HCT116 (cell line): ENCODE measurements around the gene ESRP2. TPM values are rescaled to one million over a fixed set of nuclear protein-coding genes. Genes with fewer than 3 reads are reported as not detected.
A peak's percentile ranks its signal among the peaks of the same experiment; 100 is the strongest.

ENCODE experiments used
- ATAC-seq: fragments of 200-7000 bp; cut with Tn5 transposase; 2 replicates; pipeline ENCODE4 v1.9.1; 2020; ENCODE audit warnings: mild to moderate bottlenecking, moderate library complexity
- BruUV-seq: library from RNA; stranded (reverse); fragments of 400-500 nt; replicated peaks from 2 replicates; lab custom pipeline; 2021; lab: Mats Ljungman, UMichigan
- CTCF ChIA-PET: fragments of 300-600 bp; sonication (Branson Sonifier 250); formaldehyde crosslinking; loops from one replicate; lab custom pipeline; 2021; ENCODE audit warnings: antibody characterized with exemption; lab: Charles Lee
- POLR2A ChIA-PET: fragments of 300-600, 350-600 bp; sonication (Branson Sonifier 250); formaldehyde crosslinking; loops from one replicate; lab custom pipeline; 2021; ENCODE audit warnings: antibody characterized with exemption; lab: Charles Lee
- RAD21 ChIA-PET, 2 experiments: fragments of 300-600 bp; sonication (Branson Sonifier 250); formaldehyde crosslinking; loops; one replicate each; lab custom pipeline; 2023; ENCODE audit warnings: low total read pairs in 2 of 2; ENCODE audit not compliant: uncharacterized antibody in 2 of 2, unreplicated experiment in 2 of 2, low non-redundant PET in 1 of 2; lab: Charles Lee
- DNase-seq: peaks from one replicate; pipeline ENCODE4 v3.0.0-alpha.2; 2010; ENCODE audit warnings: low read depth, low spot score
- H2AFZ ChIP-seq: fragments of 200-600 bp; shearing (Covaris generic), sonication (generic); 2 replicates; pipeline ENCODE4 v1.6.1; 2017; ENCODE audit warnings: low read depth, mixed run types, mixed read lengths, antibody characterized with exemption, low read length; ENCODE audit not compliant: poor library complexity, severe bottlenecking
- H3K27ac ChIP-seq: 2 replicates; pipeline ENCODE4 v1.5.1; 2012; ENCODE audit warnings: low read depth, low read length
- H3K27me3 ChIP-seq: fragments of 200-600 bp; sonication (generic); 2 replicates; pipeline ENCODE4 v1.6.1; 2016; ENCODE audit warnings: mixed run types, low read length, mixed read lengths; ENCODE audit not compliant: insufficient read depth
- H3K36me3 ChIP-seq, 2 experiments: fragments of 200-500 bp in 1 of 2; fragments of 200-600 bp in 1 of 2; sonication (Bioruptor generic) in 1 of 2; sonication (generic) in 1 of 2; 2 replicates each; pipeline versions ENCODE4 v1.5.1 to v1.6.1; 2014 to 2016; ENCODE audit warnings: low read length in 2 of 2, inconsistent platforms in 1 of 2, mixed read lengths in 1 of 2, mixed run types in 1 of 2; ENCODE audit not compliant: insufficient read depth in 2 of 2, control insufficient read depth in 1 of 2
- H3K4me1 ChIP-seq, 2 experiments: fragments of 200-600 bp in 1 of 2; sonication (generic) in 1 of 2; 2 replicates each; pipeline versions ENCODE4 v1.5.1 to v1.6.1; 2012 to 2017; ENCODE audit warnings: low read length in 2 of 2, inconsistent platforms in 1 of 2, mild to moderate bottlenecking in 1 of 2, mixed read lengths in 1 of 2, mixed run types in 1 of 2, moderate library complexity in 1 of 2; ENCODE audit not compliant: insufficient read depth in 2 of 2, control insufficient read depth in 1 of 2
- H3K4me2 ChIP-seq: fragments of 200-600 bp; sonication (generic); 2 replicates; pipeline ENCODE4 v1.6.1; 2017; ENCODE audit warnings: mixed run types, low read length, mixed read lengths
- H3K4me3 ChIP-seq, 2 experiments: fragments of 200-600 bp in 1 of 2; sonication (generic) in 1 of 2; replicated peaks in 1 of 2; 2 replicates each; pipeline ENCODE4 v1.5.1; 2011 to 2016; ENCODE audit warnings: low read length in 2 of 2, control low read depth in 1 of 2, low read depth in 1 of 2, mild to moderate bottlenecking in 1 of 2, mixed read lengths in 1 of 2, mixed run types in 1 of 2
- H3K79me2 ChIP-seq: fragments of 200-600 bp; sonication (generic); 2 replicates; pipeline ENCODE4 v1.6.1; 2017; ENCODE audit warnings: mild to moderate bottlenecking, mixed run types, low read length, moderate library complexity, mixed read lengths; ENCODE audit not compliant: insufficient read depth
- H3K9ac ChIP-seq: fragments of 200-600 bp; sonication (generic); 2 replicates; pipeline ENCODE4 v1.6.1; 2016; ENCODE audit warnings: low read length, mixed read lengths
- H3K9me2 ChIP-seq: fragments of 200-600 bp; sonication (generic), shearing (Covaris generic); 2 replicates; pipeline ENCODE4 v1.6.1; 2017; ENCODE audit warnings: mixed run types, mild to moderate bottlenecking, moderate library complexity; ENCODE audit not compliant: insufficient read depth
- H3K9me3 ChIP-seq, 2 experiments: fragments of 200-500 bp in 1 of 2; fragments of 200-600 bp in 1 of 2; sonication (Bioruptor generic) in 1 of 2; sonication (generic) in 1 of 2; 2 replicates each; pipeline ENCODE4 v1.6.1; 2014 to 2017; ENCODE audit warnings: low read length in 2 of 2, mixed read lengths in 2 of 2, inconsistent platforms in 1 of 2, low read depth in 1 of 2, mild to moderate bottlenecking in 1 of 2, mixed run types in 1 of 2, moderate library complexity in 1 of 2; ENCODE audit not compliant: control insufficient read depth in 1 of 2, insufficient read depth in 1 of 2
- H4K20me1 ChIP-seq: fragments of 200-600 bp; sonication (generic), shearing (Covaris generic); 2 replicates; pipeline ENCODE4 v1.6.1; 2017; ENCODE audit warnings: mixed run types, mild to moderate bottlenecking, moderate library complexity; ENCODE audit not compliant: insufficient read depth
- CBX3 ChIP-seq: IDR thresholded peaks from 2 replicates; pipeline ENCODE4 v1.6.1; 2012; ENCODE audit warnings: low read depth
- CTCF ChIP-seq, 3 experiments: fragments of 200-600 bp in 1 of 3; sonication (generic) in 1 of 3; IDR thresholded peaks in 2 of 3; conservative IDR thresholded peaks in 1 of 3; 2 replicates each; pipeline ENCODE4 v1.5.1; 2012 to 2017; ENCODE audit warnings: low read depth in 2 of 3, low read length in 2 of 3, antibody characterized with exemption in 1 of 3, borderline replicate concordance in 1 of 3, control low read depth in 1 of 3, mild to moderate bottlenecking in 1 of 3, mixed read lengths in 1 of 3, mixed run types in 1 of 3, moderate library complexity in 1 of 3; ENCODE audit not compliant: insufficient read depth in 1 of 3
- EZH2phosphoT487 ChIP-seq: fragments of 200-600 bp; IDR thresholded peaks from 2 replicates; pipeline ENCODE4 v1.6.1; 2018; ENCODE audit warnings: antibody characterized with exemption, borderline replicate concordance
- FOSL1 ChIP-seq: IDR thresholded peaks from 2 replicates; pipeline ENCODE4 v1.6.1; 2012; ENCODE audit warnings: low read depth
- POLR2A ChIP-seq: IDR thresholded peaks from 2 replicates; pipeline ENCODE4 v1.7.0; 2011; ENCODE audit warnings: borderline replicate concordance; ENCODE audit not compliant: insufficient read depth, insufficient read length; ENCODE audit errors: extremely low read depth
- POLR2AphosphoS5 ChIP-seq: IDR thresholded peaks from 2 replicates; pipeline ENCODE4 v1.6.1; 2011; ENCODE audit warnings: mild to moderate bottlenecking, low read depth, low read length, moderate library complexity
- RAD21 ChIP-seq: IDR thresholded peaks from 2 replicates; pipeline ENCODE4 v1.6.1; 2012; ENCODE audit warnings: low read depth, mild to moderate bottlenecking
- REST ChIP-seq: IDR thresholded peaks from 2 replicates; pipeline ENCODE4 v1.6.1; 2012; ENCODE audit warnings: low read depth
- SP1 ChIP-seq: IDR thresholded peaks from 2 replicates; pipeline ENCODE4 v1.6.1; 2012; ENCODE audit warnings: low read depth
- ZFX ChIP-seq: fragments of 450-650 bp; IDR thresholded peaks from 2 replicates; pipeline ENCODE4 v1.6.1; 2017
- intact Hi-C: fragments of 100-400 bp; cut with micrococcal nuclease; formaldehyde crosslinking; loops from 2 replicates; pipeline ENCODE4 v1.10.0; 2022
- total RNA-seq: library from RNA; stranded (reverse); gene quantifications from one replicate; pipeline ENCODE4 v1.2.1, GENCODE V29; 2021; ENCODE audit not compliant: unreplicated experiment

Gene ESRP2
- total RNA-seq, 1 experiment from 2014 or later, result 42.5 TPM

GRCh38 chr16:68229431-68230175, 6.3 kb downstream of the ESRP2 start:
- H2AFZ ChIP-seq, result no peak overlapping the region
- H3K4me2 ChIP-seq, result no peak overlapping the region
- no peaks in the 10 kb centered on the region for H3K9me2 ChIP-seq
- H3K4me1 ChIP-seq, result peaks cover 16% of the 10 kb centered on the region in 2 experiments
- no peak overlapping the region for H3K4me3 ChIP-seq
- no TSS peak for BruUV-seq
- H3K9me3 ChIP-seq, result no peaks in the 10 kb centered on the region
- ATAC-seq, result peak; percentile 15
- peaks cover 2% of the 10 kb centered on the region; the same call in 1 of the 2 replicates for H4K20me1 ChIP-seq
- no peaks in the 10 kb centered on the region for H3K27me3 ChIP-seq
- POLR2A ChIA-PET, result no interaction called here
- intact Hi-C loops, result loop anchor here (1.0 to 10.0 kb wide), 7 partner anchors 135 to 705 kb away; partner anchors contain the start of genes NRN1L and RIPOR1
- DNase-seq, result no peak
- TF ChIP-seq CBX3 (no peak), CTCF (IDR thresholded peaks at IDR 0.05 in 2 of 3, conservative IDR thresholded peaks at IDR 0.05 in 1 of 3; ENCODE audit: borderline replicate concordance in 1 of 3, insufficient read depth in 1 of 3, low read depth in 2 of 3, low read length in 2 of 3) (peak in 2 of 3 experiments; percentile 92 to 93; a peak in 4 of 6 replicates)
- TF ChIP-seq, all 23 proteins: peak for 1
- RAD21 ChIA-PET, result interaction anchor here in 1 of 2 experiments (1.0 kb wide), 1 partner anchor 136 kb away, joined by 4 read pairs; no protein-coding TSS in a partner anchor
- Histone ChIP-seq H3K36me3 (peaks cover 18 to 51% of the 10 kb centered on the region in 2 experiments; a peak in 3 of 4 replicates), H3K27ac (no peak overlapping the region), H3K79me2 (peaks cover 27% of the 10 kb centered on the region), H3K9ac (no peak overlapping the region)
- CTCF ChIA-PET, result interaction anchor here (0.5 to 1.0 kb wide), 2 partner anchors 108 to 136 kb away, joined by 3 to 6 read pairs; no protein-coding TSS in a partner anchor

- RAD21 ChIA-PET, result interaction anchor here in 1 of 2 experiments (0.8 kb wide), 1 partner anchor 135 kb away, joined by 4 read pairs; no protein-coding TSS in a partner anchor
- BruUV-seq, result no TSS peak
- H3K4me2 ChIP-seq, result no peak overlapping the region
- H3K9me2 ChIP-seq, result no peaks in the 10 kb centered on the region
- H3K27ac ChIP-seq, result no peak overlapping the region
- H3K36me3 ChIP-seq, result peaks cover 18 to 51% of the 10 kb centered on the region in 2 experiments; a peak in 3 of 4 replicates
- H3K4me1 ChIP-seq, result peaks cover 6% of the 10 kb centered on the region in 2 experiments
- H3K4me3 ChIP-seq, result no peak overlapping the region
- POLR2A ChIA-PET, result no interaction called here
- intact Hi-C loops, result loop anchor here (1.0 to 10.0 kb wide), 6 partner anchors 134 to 344 kb away; partner anchors contain the start of gene NRN1L
- ATAC-seq (no peak), DNase-seq (no peak)
- no peak overlapping the region for H3K9ac ChIP-seq
- H3K9me3 ChIP-seq, result no peaks in the 10 kb centered on the region
- H2AFZ ChIP-seq, result no peak overlapping the region
- no peaks in the 10 kb centered on the region for H3K27me3 ChIP-seq
- CTCF ChIA-PET, result interaction anchor here (1.0 to 1.7 kb wide), 2 partner anchors 135 to 142 kb away, joined by 4 to 12 read pairs; no protein-coding TSS in a partner anchor
- H4K20me1 ChIP-seq, result no peaks in the 10 kb centered on the region; the same call in 1 of the 2 replicates
- H3K79me2 ChIP-seq, result peaks cover 17% of the 10 kb centered on the region
- TF ChIP-seq RAD21 (no peak), EZH2phosphoT487 (no peak), REST (no peak), SP1 (no peak), POLR2A (no peak), ZFX (no peak), FOSL1 (no peak), POLR2AphosphoS5 (no peak)
Observed at GRCh38 chr16:68228652-68229051, 7.3 kb downstream of the ESRP2 start.
